VCaP (cell line): ENCODE data around the gene INPP1.
A peak's percentile ranks its signal among the peaks of the same experiment; 100 is the strongest.

Source experiments
- H3K27ac ChIP-seq: fragments of 450-650 bp; 2 replicates; pipeline ENCODE4 v1.5.1; 2017
- CTCF ChIP-seq: fragments of 450-650 bp; conservative IDR thresholded peaks from 2 replicates; pipeline ENCODE4 v1.5.1; 2017; ENCODE audit warnings: mild to moderate bottlenecking, moderate library complexity

INPP1 gene

GRCh38 chr2:190323406-190323805, 20.0 kb upstream of the INPP1 start:
- no peak overlapping the region for H3K27ac ChIP-seq
- no peak for TF ChIP-seq CTCF

- H3K27ac ChIP-seq = no peak overlapping the region
- no peak for TF ChIP-seq CTCF
These were observed 17.8 kb upstream of the INPP1 start for GRCh38 chr2:190325588-190325987.

- TF ChIP-seq CTCF = no peak
- no peak overlapping the region for H3K27ac ChIP-seq
These were observed 15.4 kb upstream of the INPP1 start for GRCh38 chr2:190327867-190328572.

- no peak overlapping the region for H3K27ac ChIP-seq
- peak; percentile 57 for TF ChIP-seq CTCF
These were observed 14.7 kb upstream of the INPP1 start for GRCh38 chr2:190328573-190329147.

- H3K27ac ChIP-seq = no peak overlapping the region
- TF ChIP-seq CTCF = no peak
These were observed 10.0 kb upstream of the INPP1 start for GRCh38 chr2:190333395-190333794.

GRCh38 chr2:190333928-190334327, 9.5 kb upstream of the INPP1 start:
- no peak for TF ChIP-seq CTCF
- no peak overlapping the region for H3K27ac ChIP-seq

GRCh38 chr2:190334479-190335224, 8.7 kb upstream of the INPP1 start:
- TF ChIP-seq CTCF = no peak
- H3K27ac ChIP-seq = no peak overlapping the region
